A673 (cell line): ENCODE measurements around the gene PCDHB4. TPM values are rescaled to one million over a fixed set of nuclear protein-coding genes. Genes with fewer than 3 reads are reported as not detected.
"Not testable (repeated sequence)": the region's sequence is repeated elsewhere in the genome, so short reads cannot be mapped to it uniquely, and the experiment has no call there.

Experiments used
- BruUV-seq: library from RNA; stranded (reverse); fragments of 400-500 nt; replicated peaks from 2 replicates; lab custom pipeline; 2021; lab: Mats Ljungman, UMichigan
- CTCF ChIA-PET: fragments of 300-600 bp; sonication (Branson Sonifier 250); formaldehyde crosslinking; loops from one replicate; lab custom pipeline; 2022; ENCODE audit warnings: antibody characterized with exemption; lab: Charles Lee
- POLR2A ChIA-PET: fragments of 300-600 bp; sonication (Branson Sonifier 250); formaldehyde crosslinking; loops from one replicate; lab custom pipeline; 2022; ENCODE audit warnings: antibody characterized with exemption; ENCODE audit not compliant: low non-redundant PET; lab: Charles Lee
- DNase-seq: peaks from one replicate; pipeline ENCODE4 v3.0.0-alpha.2; 2015; ENCODE audit warnings: low spot score
- H3K27ac ChIP-seq: fragments of 200-600 bp; sonication (generic); 2 replicates; pipeline ENCODE4 v1.5.1; 2016; ENCODE audit warnings: mixed run types, low read depth, mild to moderate bottlenecking, mixed read lengths, antibody characterized with exemption, low read length; ENCODE audit not compliant: poor library complexity, severe bottlenecking
- H3K27me3 ChIP-seq: fragments of 200-600 bp; sonication (generic); replicated peaks from 2 replicates; pipeline ENCODE4 v1.6.1; 2017; ENCODE audit warnings: mixed run types, low read depth, mild to moderate bottlenecking, mixed read lengths, antibody characterized with exemption, low read length; ENCODE audit not compliant: insufficient read depth, poor library complexity
- H3K36me3 ChIP-seq: fragments of 200-600 bp; sonication (generic); 2 replicates; pipeline ENCODE4 v1.6.1; 2016; ENCODE audit warnings: mixed run types, mild to moderate bottlenecking, mixed read lengths, antibody characterized with exemption, low read length; ENCODE audit not compliant: insufficient read depth, poor library complexity, severe bottlenecking
- H3K4me1 ChIP-seq: fragments of 200-600 bp; sonication (generic); 2 replicates; pipeline ENCODE4 v1.6.1; 2017; ENCODE audit warnings: mixed run types, mild to moderate bottlenecking, mixed read lengths, antibody characterized with exemption, low read length; ENCODE audit not compliant: insufficient read depth, poor library complexity, severe bottlenecking
- H3K4me3 ChIP-seq: fragments of 200-600 bp; sonication (generic); 2 replicates; pipeline ENCODE4 v1.5.1; 2016; ENCODE audit warnings: low read depth, mixed run types, mild to moderate bottlenecking, mixed read lengths, low read length; ENCODE audit not compliant: poor library complexity, severe bottlenecking
- H3K9me3 ChIP-seq: fragments of 200-600 bp; sonication (generic); 2 replicates; pipeline ENCODE4 v1.6.1; 2016; ENCODE audit warnings: mixed run types, low read depth, mild to moderate bottlenecking, mixed read lengths, antibody characterized with exemption, low read length; ENCODE audit not compliant: poor library complexity, severe bottlenecking
- EZH2 ChIP-seq: fragments of 200-600 bp; sonication (generic); IDR thresholded peaks from 2 replicates; pipeline ENCODE4 v1.6.1; 2017; ENCODE audit warnings: borderline replicate concordance, low read depth, mild to moderate bottlenecking, mixed read lengths, antibody characterized with exemption, low read length; ENCODE audit not compliant: poor library complexity, severe bottlenecking
- intact Hi-C: fragments of 100-400 bp; cut with micrococcal nuclease; formaldehyde crosslinking; loops from one replicate; pipeline ENCODE4 v1.10.0; 2022; ENCODE audit not compliant: unreplicated experiment
- total RNA-seq: library from RNA; stranded (reverse); gene quantifications from 2 replicates; pipeline ENCODE4 v1.2.3, GENCODE V29; 2021
- TF ChIP-seq, protein P1 (sequence below): fragments of 300-800, 200-600 bp; sonication (generic); conservative IDR thresholded peaks from 2 replicates; pipeline ENCODE4 v1.5.1; 2017; ENCODE audit warnings: low read depth, mild to moderate bottlenecking, antibody characterized with exemption, low read length, moderate library complexity, mixed read lengths

The PCDHB4 gene
- total RNA-seq, 1 experiment from 2014 or later: 2.7 TPM

- POLR2A ChIA-PET: no interaction called here
- Histone ChIP-seq H3K9me3 (peaks cover 13% of the 10 kb centered on the region), H3K4me3 (no peak overlapping the region), H3K4me1 (no peaks in the 10 kb centered on the region), H3K36me3 (no peaks in the 10 kb centered on the region), H3K27me3 (no peaks in the 10 kb centered on the region), H3K27ac (no peak overlapping the region)
- TF ChIP-seq EZH2: no peak
- TF ChIP-seq, protein P1, sequence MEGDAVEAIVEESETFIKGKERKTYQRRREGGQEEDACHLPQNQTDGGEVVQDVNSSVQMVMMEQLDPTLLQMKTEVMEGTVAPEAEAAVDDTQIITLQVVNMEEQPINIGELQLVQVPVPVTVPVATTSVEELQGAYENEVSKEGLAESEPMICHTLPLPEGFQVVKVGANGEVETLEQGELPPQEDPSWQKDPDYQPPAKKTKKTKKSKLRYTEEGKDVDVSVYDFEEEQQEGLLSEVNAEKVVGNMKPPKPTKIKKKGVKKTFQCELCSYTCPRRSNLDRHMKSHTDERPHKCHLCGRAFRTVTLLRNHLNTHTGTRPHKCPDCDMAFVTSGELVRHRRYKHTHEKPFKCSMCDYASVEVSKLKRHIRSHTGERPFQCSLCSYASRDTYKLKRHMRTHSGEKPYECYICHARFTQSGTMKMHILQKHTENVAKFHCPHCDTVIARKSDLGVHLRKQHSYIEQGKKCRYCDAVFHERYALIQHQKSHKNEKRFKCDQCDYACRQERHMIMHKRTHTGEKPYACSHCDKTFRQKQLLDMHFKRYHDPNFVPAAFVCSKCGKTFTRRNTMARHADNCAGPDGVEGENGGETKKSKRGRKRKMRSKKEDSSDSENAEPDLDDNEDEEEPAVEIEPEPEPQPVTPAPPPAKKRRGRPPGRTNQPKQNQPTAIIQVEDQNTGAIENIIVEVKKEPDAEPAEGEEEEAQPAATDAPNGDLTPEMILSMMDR: no peak
- CTCF ChIA-PET: no interaction called here
- DNase-seq: no peak
- BruUV-seq: no TSS peak
- intact Hi-C loops: no loop called here
Observed at GRCh38 chr5:141119250-141119649, 2.4 kb upstream of the PCDHB4 start.

DNA sequence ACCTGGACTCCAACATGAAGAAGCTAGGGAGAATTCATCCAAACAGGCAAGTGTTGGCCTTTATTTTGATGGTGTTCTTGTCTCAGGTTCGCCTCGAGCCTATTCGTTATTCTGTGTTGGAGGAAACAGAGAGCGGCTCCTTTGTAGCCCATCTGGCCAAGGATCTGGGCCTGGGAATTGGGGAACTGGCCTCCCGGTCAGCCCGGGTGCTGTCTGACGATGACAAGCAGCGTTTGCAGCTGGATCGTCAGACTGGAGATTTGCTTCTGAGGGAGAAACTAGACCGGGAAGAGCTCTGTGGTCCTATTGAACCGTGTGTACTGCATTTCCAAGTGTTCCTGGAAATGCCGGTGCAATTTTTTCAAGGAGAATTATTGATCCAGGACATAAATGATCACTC is 367 bp downstream of the PCDHB4 start:
- no peak for TF ChIP-seq EZH2
- CTCF ChIA-PET: no interaction called here
- Histone ChIP-seq H3K4me1 (no peaks in the 10 kb centered on the region), H3K27me3 (no peaks in the 10 kb centered on the region), H3K27ac (no peak overlapping the region), H3K9me3 (no peaks in the 10 kb centered on the region), H3K4me3 (no peak overlapping the region), H3K36me3 (no peaks in the 10 kb centered on the region)
- intact Hi-C loops: no loop called here
- no TSS peak for BruUV-seq
- POLR2A ChIA-PET: no interaction called here
- no peak for DNase-seq

DNA sequence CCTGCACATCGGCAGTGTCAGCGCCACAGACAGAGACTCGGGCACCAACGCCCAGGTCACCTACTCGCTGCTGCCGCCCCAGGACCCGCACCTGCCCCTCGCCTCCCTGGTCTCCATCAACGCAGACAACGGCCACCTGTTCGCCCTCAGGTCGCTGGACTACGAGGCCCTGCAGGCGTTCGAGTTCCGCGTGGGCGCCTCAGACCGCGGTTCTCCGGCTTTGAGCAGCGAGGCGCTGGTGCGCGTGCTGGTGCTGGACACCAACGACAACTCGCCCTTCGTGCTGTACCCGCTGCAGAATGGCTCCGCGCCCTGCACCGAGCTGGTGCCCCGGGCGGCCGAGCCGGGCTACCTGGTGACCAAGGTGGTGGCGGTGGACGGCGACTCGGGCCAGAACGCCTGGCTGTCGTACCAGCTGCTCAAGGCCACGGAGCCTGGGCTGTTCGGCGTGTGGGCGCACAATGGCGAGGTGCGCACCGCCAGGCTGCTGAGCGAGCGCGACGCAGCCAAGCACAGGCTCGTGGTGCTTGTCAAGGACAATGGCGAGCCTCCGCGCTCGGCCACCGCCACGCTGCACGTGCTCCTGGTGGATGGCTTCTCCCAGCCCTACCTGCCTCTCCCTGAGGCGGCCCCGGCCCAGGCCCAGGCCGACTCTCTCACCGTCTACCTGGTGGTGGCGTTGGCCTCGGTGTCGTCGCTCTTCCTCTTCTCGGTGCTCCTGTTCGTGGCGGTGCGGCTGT is 1.9 kb downstream of the PCDHB4 start:
- intact Hi-C loops, CTCF ChIA-PET, H3K27me3 ChIP-seq, DNase-seq, H3K36me3 ChIP-seq, POLR2A ChIA-PET, H3K4me3 ChIP-seq, BruUV-seq, H3K4me1 ChIP-seq, H3K27ac ChIP-seq, H3K9me3 ChIP-seq: not testable (repeated sequence)

DNA sequence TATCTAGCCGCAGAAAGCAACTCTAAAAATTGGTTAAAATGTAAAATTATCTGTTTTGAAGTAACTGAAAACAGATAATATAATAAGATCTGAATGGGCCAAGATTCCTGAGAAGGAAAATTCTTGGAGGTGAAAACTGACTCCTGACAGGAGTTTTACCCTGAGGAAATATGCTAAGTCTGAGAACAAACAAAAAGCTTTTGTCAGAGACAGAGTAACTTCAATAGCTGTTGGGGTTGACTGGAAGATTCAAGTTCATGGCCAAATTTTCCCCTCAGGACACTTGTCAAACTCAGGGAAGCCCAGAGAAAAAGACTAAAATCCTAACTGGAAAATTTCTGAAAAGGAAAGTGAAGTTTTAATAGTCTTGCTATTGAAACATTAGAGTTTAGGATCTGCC is 5.7 kb downstream of the PCDHB4 start:
- CTCF ChIA-PET: no interaction called here
- intact Hi-C loops: no loop called here
- no peaks in the 10 kb centered on the region for H3K36me3 ChIP-seq
- TF ChIP-seq, protein P1: no peak
- TF ChIP-seq EZH2: no peak
- DNase-seq: no peak
- H3K4me1 ChIP-seq: no peaks in the 10 kb centered on the region
- no peak overlapping the region for H3K27ac ChIP-seq
- BruUV-seq: no TSS peak
- H3K4me3 ChIP-seq: no peak overlapping the region
- POLR2A ChIA-PET: no interaction called here
- H3K9me3 ChIP-seq: no peaks in the 10 kb centered on the region
- H3K27me3 ChIP-seq: no peaks in the 10 kb centered on the region
